MM.1S (cell line): ENCODE measurements around the gene MAPK6.
A peak's percentile ranks its signal among the peaks of the same experiment; 100 is the strongest.

Experiments used
- DNase-seq: peaks from one replicate; pipeline ENCODE4 v3.0.0-alpha.2; 2015
- H2AFZ ChIP-seq: fragments of 300-600 bp; sonication (generic); 2 replicates; pipeline ENCODE4 v1.6.0; 2016; ENCODE audit warnings: antibody characterized with exemption, low read length
- H3F3A ChIP-seq: fragments of 300-600 bp; sonication (generic); 2 replicates; pipeline ENCODE4 v1.6.1; 2016; ENCODE audit warnings: mild to moderate bottlenecking, antibody characterized with exemption, low read length, moderate library complexity, mixed read lengths; ENCODE audit not compliant: insufficient read depth
- H3K27ac ChIP-seq: fragments of 300-600 bp; sonication (generic); 2 replicates; pipeline ENCODE4 v1.5.1; 2016; ENCODE audit warnings: mild to moderate bottlenecking, low read length
- H3K27me3 ChIP-seq: fragments of 300-600 bp; sonication (generic); replicated peaks from 2 replicates; pipeline ENCODE4 v1.6.0; 2016; ENCODE audit warnings: low read length; ENCODE audit not compliant: insufficient read depth
- H3K36me3 ChIP-seq: fragments of 300-600 bp; sonication (generic); replicated peaks from 2 replicates; pipeline ENCODE4 v1.6.1; 2016; ENCODE audit warnings: mild to moderate bottlenecking, low read length, mixed read lengths; ENCODE audit not compliant: insufficient read depth
- H3K4me1 ChIP-seq: fragments of 300-600 bp; sonication (generic); 2 replicates; pipeline ENCODE4 v1.6.1; 2016; ENCODE audit warnings: low read length, mixed read lengths
- H3K4me2 ChIP-seq: fragments of 300-600 bp; sonication (generic); 2 replicates; pipeline ENCODE4 v1.6.0; 2016; ENCODE audit warnings: low read depth, low read length
- H3K4me3 ChIP-seq: fragments of 300-600 bp; sonication (generic); 2 replicates; pipeline ENCODE4 v1.5.1; 2016; ENCODE audit warnings: low read length, mixed read lengths
- H3K79me2 ChIP-seq: fragments of 300-600 bp; sonication (generic); 2 replicates; pipeline ENCODE4 v1.6.1; 2016; ENCODE audit warnings: mixed run types, low read length, mixed read lengths
- H3K9ac ChIP-seq: fragments of 300-600 bp; sonication (generic); 2 replicates; pipeline ENCODE4 v1.6.1; 2016; ENCODE audit warnings: low read length, mixed read lengths
- H3K9me2 ChIP-seq: fragments of 300-600 bp; sonication (generic); replicated peaks from 2 replicates; pipeline ENCODE4 v1.6.1; 2016; ENCODE audit warnings: mild to moderate bottlenecking, low read length, mixed read lengths; ENCODE audit not compliant: insufficient read depth
- H3K9me3 ChIP-seq: fragments of 300-600 bp; sonication (generic); replicated peaks from 2 replicates; pipeline ENCODE4 v1.6.1; 2016; ENCODE audit warnings: mild to moderate bottlenecking, low read length, mixed read lengths; ENCODE audit not compliant: insufficient read depth
- H4K20me1 ChIP-seq: fragments of 300-600 bp; sonication (generic); 2 replicates; pipeline ENCODE4 v1.6.1; 2016; ENCODE audit warnings: mild to moderate bottlenecking, low read length, moderate library complexity, mixed read lengths; ENCODE audit not compliant: insufficient read depth
- EZH2 ChIP-seq: fragments of 300-600 bp; sonication (generic); optimal IDR thresholded peaks from 2 replicates; pipeline ENCODE3; 2017; ENCODE audit warnings: low read depth, mild to moderate bottlenecking, antibody characterized with exemption, low read length, mixed read lengths
- EZH2phosphoT487 ChIP-seq: fragments of 300-600 bp; sonication (generic); IDR thresholded peaks from 2 replicates; pipeline ENCODE4 v1.6.1; 2018; ENCODE audit warnings: antibody characterized with exemption, low read length
- TF ChIP-seq, protein P1 (sequence below): fragments of 300-600 bp; sonication (generic); IDR thresholded peaks from 2 replicates; pipeline ENCODE4 v1.5.1; 2016; ENCODE audit warnings: antibody characterized with exemption, low read length, mixed read lengths

The MAPK6 gene

DNA sequence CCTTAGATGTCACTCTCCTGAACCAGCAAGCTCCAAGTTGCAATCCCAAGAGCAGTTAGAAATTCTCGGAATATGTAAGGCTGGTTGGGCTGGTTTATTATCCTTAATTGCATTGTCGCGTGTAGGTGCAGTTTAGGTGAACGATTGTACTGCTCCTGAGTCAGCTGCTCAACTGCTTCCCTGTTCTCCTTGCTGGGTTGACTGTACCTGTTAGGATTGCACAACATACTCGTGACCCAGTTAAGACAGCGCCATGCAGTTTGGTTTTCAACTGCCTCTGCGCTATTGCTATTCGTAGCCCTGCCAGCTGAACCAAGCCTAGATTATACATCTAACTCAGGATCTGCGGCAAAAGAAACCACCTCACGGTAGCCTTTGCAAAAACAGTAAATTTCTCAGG, 52.6 kb downstream of the MAPK6 start:
- Histone ChIP-seq H4K20me1 (no peaks in the 10 kb centered on the region), H2AFZ (no peak overlapping the region), H3K9me2 (no peaks in the 10 kb centered on the region), H3K9me3 (no peaks in the 10 kb centered on the region), H3K36me3 (no peaks in the 10 kb centered on the region), H3K4me3 (no peak overlapping the region), H3K4me1 (peaks cover 8% of the 10 kb centered on the region), H3K27ac (no peak overlapping the region), H3K79me2 (no peaks in the 10 kb centered on the region), H3K4me2 (no peak overlapping the region), H3F3A (peaks cover 5% of the 10 kb centered on the region; the same call in 1 of the 2 replicates), H3K27me3 (no peaks in the 10 kb centered on the region), H3K9ac (no peak overlapping the region)
- DNase-seq: no peak
- TF ChIP-seq EZH2phosphoT487 (no peak), EZH2 (no peak)
- TF ChIP-seq, protein P1, sequence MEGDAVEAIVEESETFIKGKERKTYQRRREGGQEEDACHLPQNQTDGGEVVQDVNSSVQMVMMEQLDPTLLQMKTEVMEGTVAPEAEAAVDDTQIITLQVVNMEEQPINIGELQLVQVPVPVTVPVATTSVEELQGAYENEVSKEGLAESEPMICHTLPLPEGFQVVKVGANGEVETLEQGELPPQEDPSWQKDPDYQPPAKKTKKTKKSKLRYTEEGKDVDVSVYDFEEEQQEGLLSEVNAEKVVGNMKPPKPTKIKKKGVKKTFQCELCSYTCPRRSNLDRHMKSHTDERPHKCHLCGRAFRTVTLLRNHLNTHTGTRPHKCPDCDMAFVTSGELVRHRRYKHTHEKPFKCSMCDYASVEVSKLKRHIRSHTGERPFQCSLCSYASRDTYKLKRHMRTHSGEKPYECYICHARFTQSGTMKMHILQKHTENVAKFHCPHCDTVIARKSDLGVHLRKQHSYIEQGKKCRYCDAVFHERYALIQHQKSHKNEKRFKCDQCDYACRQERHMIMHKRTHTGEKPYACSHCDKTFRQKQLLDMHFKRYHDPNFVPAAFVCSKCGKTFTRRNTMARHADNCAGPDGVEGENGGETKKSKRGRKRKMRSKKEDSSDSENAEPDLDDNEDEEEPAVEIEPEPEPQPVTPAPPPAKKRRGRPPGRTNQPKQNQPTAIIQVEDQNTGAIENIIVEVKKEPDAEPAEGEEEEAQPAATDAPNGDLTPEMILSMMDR: no peak

- DNase-seq: no peak
- H3K9me3 ChIP-seq: no peaks in the 10 kb centered on the region
- no peak overlapping the region for H3K27ac ChIP-seq
- peaks cover 2% of the 10 kb centered on the region; the same call in 1 of the 2 replicates for H3F3A ChIP-seq
- no peaks in the 10 kb centered on the region for H3K36me3 ChIP-seq
- no peak overlapping the region for H3K9ac ChIP-seq
- no peaks in the 10 kb centered on the region for H3K27me3 ChIP-seq
- H3K4me2 ChIP-seq: no peak overlapping the region
- no peaks in the 10 kb centered on the region for H3K79me2 ChIP-seq
- peaks cover 5% of the 10 kb centered on the region for H3K4me1 ChIP-seq
- TF ChIP-seq, protein P1: no peak
- no peak for TF ChIP-seq EZH2
- TF ChIP-seq EZH2phosphoT487: no peak
- no peaks in the 10 kb centered on the region for H4K20me1 ChIP-seq
- H3K9me2 ChIP-seq: no peaks in the 10 kb centered on the region
- H3K4me3 ChIP-seq: no peak overlapping the region
- no peak overlapping the region for H2AFZ ChIP-seq
Measured at GRCh38 chr15:52076889-52077781, 58.1 kb downstream of the MAPK6 start.

DNA sequence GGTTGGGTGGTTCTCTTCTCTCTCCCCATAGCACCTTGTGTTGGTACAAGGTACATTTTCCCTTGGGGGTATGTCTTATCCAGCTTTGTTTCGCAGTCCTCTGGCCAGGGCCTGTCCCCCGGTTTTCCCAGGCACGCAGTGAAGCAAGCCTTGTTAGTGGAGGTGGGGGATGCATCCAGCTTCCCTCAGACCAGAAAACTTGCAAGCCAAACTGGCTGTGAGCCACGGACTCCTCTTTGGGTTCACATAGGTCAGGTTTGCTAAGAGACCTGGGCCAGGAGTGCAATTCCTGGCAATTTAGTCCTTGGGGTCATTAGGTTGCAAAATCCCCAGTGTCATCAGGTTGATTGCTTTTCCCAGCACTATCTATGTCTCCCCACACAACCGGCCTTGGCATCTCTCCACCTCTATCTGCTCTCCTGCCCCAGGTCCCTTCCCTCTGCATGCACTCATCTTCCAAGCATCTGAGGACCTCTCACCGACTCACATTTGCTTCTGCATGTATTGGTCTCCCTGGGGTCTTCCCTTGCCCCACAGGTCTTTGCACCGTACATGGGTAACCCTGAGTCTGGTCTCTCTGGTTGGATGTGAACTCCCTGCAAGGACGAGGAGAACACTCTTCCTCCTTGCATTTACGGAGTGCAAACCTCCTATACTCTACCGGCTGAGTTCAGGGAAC, 59.3 kb downstream of the MAPK6 start:
- Histone ChIP-seq H2AFZ (peak overlapping the region; percentile 14; the same call in 1 of the 2 replicates), H4K20me1 (no peaks in the 10 kb centered on the region), H3K9ac (no peak overlapping the region), H3K9me2 (no peaks in the 10 kb centered on the region), H3K4me2 (no peak overlapping the region), H3K79me2 (no peaks in the 10 kb centered on the region), H3K4me1 (peaks cover 16% of the 10 kb centered on the region), H3K9me3 (no peaks in the 10 kb centered on the region), H3K36me3 (no peaks in the 10 kb centered on the region), H3F3A (peaks cover 9% of the 10 kb centered on the region; the same call in 1 of the 2 replicates), H3K4me3 (no peak overlapping the region), H3K27me3 (no peaks in the 10 kb centered on the region), H3K27ac (no peak overlapping the region)
- DNase-seq: no peak
- TF ChIP-seq, protein P1: no peak
